NCI-H345 (cell line): Measurements from ENCODE around the gene YTHDC2.
"Not testable (repeated sequence)": the region's sequence is repeated elsewhere in the genome, so short reads cannot be mapped to it uniquely, and the experiment has no call there.

ENCODE experiments used
- DNase-seq: peaks from one replicate; lab custom pipeline; 2025; lab: John Stamatoyannopoulos, UW

Gene YTHDC2

DNA sequence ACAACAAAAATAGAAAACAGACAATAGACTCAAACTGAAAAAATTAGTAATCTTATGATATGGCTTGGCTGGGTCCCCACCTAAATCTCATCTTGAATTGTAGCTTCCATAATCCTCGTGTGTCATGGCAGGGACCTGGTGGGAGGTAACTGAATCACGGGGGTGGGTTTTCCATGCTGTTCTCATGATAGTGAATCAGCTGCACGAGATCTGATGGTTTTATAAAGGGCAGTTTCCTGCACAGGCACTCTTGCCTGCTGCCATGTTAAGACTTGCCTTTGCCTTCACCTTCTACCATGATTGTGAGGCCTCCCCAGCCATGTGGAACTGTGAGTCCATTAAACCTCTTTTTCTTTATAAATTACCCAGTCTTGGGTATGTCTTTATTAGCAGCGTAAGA is 89.8 kb downstream of the YTHDC2 start:
- DNase-seq = not testable (repeated sequence)

DNA sequence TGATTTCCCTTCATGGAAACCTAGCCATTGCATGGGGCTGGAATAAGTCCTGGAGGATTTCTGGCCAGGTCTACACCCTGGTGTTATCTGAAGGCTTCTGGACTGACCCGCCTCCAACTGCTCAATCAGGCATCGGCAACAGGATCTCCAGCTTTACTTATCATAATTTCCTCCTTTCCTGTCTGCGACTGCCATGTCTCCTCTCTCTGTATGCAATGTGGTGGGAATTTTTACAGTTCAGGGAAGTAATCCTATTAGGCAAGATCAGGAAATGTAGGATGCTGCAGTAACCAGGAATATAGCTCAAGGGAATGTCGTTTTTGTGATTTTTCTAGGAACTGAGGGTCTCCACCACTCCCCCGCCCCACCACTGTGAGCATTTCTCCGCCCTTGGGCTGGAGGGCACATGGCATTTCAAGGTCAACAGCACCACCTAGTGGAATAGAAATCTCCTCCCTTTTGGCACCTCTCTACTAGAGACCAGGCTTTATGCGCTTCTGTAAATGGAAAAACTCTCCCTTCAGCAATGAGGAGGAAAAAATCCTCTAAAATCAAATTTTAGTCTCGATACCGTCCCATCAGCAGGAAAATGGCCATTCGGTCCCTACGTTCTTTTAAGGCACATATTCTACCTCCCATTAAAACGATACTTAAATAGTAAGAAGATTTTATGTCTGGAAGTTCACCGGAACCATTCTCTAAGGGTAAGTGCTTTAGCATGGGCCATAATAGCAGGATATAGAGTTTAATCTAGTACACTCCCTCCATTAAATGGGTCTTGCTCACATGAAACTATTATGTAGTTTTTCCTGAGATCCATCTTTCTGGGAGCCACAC is 93.0 kb downstream of the YTHDC2 start:
- peak; percentile 53 for DNase-seq

DNA sequence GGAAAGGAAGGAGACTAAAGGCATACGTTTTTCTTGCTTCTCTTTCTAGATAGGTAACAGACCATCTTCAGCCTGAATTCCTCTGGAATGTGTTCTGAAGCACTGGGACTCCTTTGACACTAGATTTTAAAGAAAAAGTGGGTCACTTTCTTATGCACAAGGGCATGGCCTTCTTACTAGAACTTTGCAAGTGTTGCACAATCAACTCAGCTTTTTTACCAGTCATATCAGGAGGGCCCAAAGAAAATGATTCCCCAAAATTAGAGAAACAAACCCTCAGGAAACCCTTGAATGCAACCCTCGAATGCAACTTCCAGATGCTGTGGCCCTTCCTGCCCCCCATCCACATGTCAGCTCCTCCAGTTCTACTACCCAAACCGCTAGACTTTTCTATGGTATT is 93.9 kb downstream of the YTHDC2 start:
- no peak for DNase-seq

DNA sequence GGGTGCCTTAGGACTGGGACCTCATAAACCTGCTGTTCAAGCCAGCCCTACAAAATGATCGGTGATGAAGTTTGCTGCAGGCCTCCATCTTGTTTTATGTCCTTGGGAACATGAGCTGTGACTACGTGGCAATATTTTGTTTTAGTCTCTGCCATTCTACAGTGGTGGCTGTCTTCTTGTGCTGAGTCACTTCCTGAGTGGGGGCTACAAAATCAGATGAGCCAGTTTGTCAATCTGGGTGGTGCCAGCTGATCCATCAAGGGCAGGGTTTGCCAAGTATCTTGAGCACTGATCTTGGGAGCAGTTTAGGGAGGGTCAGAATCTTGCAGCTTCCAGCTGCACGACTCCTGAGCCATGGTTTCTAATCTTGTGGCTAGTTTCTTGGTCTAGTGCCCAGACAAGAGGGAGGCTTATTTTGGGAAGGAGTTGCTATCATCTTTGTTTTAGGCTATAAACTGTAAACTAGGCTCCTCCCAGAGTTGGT is 94.7 kb downstream of the YTHDC2 start:
- no peak for DNase-seq

DNA sequence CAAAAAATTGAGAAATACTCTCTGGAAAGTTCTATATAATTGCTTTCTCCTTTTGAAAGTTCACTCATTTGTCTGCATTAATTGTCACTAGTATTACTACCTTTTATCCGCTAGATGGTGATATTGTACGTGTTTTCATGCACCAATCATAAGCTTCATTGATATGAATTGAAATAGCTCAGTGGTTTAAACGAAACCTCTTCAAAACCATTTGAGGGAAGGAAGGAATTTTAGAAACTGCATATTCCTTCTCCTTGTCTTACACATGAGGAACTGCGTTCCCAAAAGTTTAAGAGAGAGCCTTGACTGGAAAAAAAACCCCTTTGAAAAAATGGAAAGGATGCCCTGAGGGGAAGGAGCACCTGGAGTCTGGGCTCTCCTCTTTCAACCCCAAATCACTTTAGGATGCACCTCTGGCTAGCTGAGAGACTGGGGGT is 98.6 kb downstream of the YTHDC2 start:
- peak; percentile 8 for DNase-seq

DNA sequence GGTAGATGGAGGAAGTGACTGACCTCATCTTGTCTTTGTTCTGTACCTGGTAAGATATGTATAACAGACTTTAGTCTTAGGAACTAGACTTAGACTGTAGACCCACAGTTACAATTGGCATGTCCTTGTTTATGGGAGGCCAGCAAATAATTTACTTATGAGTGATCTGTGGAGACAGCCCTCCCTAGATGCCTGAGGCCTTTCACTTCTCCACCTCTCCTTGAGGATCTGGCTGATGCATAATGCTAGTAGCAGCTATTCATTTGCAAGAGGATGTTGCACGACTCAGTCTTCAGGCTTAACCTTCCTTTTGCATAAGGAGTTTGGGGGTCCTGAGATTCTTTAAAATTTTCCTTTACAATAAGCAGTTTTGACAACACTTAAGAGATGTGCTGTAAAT is 100.7 kb downstream of the YTHDC2 start:
- no peak for DNase-seq

DNA sequence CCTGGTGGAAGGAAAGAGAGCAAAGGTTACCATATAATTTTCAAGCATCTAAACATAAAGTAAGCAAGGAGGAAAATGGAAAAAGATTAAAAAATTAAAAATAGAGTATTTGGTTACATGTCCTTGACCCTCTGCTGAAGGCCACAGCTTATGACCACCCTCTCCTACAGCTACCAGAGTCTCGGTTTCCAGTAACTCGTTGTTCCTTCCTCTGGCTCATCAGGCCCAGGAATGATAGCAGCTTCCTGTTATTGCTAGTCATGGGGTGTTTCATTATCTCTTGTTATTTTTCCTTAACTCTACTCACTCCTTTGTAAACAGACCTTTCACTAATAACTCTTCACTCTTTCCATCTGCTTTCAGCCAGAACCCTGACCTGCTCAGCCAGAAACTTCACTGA is 102.2 kb downstream of the YTHDC2 start:
- DNase-seq = no peak

DNA sequence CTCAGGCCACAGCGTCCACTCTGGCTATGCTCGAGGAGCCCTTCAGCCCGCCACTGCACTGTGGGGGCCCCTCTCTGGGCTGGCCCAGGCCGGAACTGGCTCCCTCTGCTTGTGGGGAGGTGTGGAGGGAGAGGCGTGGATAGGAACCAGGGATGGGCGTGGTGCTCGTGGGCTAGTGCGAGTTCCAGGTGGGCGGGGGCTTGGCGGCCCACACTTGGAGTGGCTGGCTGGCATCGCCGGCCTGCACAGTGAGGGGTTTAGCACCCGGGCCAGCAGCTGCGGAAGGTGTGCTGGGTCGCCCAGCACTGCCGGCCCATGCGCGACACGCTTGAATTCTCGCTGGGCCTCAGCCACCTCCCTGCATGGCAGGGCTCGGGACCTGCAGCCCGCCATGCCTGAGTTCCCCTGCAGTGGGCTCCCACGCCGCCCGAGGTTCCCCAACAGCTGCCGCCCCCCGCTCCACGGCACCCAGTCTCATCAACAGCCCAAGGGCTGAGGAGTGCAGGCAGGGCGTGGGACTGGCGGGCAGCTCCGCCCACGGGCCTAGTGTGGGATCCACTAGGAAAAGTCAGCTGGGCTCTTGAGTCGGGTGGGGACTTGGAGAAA is 103.8 kb downstream of the YTHDC2 start:
- DNase-seq = no peak

DNA sequence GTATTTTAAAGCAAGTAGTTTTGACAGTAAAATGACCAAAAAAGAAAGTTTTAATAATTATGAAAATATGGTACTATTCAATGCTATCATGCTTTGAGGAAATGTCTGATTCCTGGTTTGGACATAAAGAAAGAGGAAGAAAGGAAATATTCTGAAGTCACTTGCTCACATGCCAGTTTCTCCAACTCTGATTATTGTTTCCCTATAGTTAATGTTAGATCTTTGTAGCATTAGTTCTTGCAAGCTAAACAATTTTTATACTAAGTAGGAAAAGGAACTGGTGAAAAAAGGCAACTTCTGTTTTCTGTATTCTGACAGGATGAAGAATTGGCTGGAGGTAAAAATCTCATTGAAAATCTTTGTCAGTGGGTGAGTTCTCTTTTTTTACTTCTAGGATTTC is 119.5 kb downstream of the YTHDC2 start:
- no peak for DNase-seq

DNA sequence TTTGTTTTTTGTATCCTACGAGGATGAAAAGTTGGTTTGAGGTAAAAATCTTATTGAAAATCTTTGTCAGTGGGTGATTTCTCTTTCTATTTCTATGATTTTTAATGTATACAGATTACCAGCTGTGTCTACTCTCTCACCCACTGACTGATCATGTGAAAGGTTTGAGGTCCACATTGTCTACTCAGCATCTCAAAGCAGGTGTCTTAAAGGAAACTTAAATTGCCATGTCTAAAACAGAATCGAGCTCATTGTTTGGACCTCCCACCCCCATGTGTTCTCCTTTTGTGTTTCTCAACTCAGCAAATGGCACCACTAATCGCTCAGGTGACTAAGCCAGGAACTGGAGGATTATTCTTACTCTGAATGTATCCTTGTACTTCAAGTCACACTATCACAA is 121.5 kb downstream of the YTHDC2 start:
- no peak for DNase-seq

DNA sequence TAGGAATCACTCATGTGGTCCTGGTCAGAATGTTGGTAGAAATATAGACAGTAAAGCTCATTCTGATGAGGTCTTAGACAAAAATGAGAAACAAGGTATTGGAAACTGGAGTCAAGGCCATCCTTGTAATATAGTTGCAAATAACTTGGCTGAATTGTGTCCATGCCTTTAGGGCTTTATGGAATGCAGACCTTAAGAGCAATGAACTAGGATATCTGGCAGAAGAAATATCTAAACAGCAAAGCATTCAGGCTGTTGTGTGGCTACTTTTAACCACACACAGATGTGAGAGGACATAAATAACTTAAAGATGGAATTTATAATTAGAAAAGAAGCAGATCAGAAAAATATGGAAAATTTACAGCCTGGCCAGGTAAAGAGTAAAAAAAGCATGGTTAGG is 128.2 kb downstream of the YTHDC2 start:
- no peak for DNase-seq
